Heart left ventricle (tissue), 13 donors: ENCODE data around the gene RAB6A.

Experiments
- POLR2A ChIP-seq, 2 donors: fragments of 450-650 bp; IDR thresholded peaks; one replicate each; pipeline ENCODE4 v1.6.1; 2017; ENCODE audit warnings: antibody characterized with exemption in 2 of 2, mild to moderate bottlenecking in 2 of 2, moderate library complexity in 2 of 2
- TF ChIP-seq, protein P1 (sequence below), 12 donors: fragments of 200-600 bp; sonication (generic) in 4 of 12; IDR thresholded peaks; one replicate each; pipeline versions ENCODE4 v1.5.0 to v1.8.0; 2018 to 2022; ENCODE audit warnings: antibody characterized with exemption in 12 of 12, mild to moderate bottlenecking in 5 of 12
- donor health status: ischemic (EF 13 %, LVEDD 7.1; RV severe dilation, severe dysfunction).
- donor health status: DM: no; HTN: yes; CAD: no.
- donor health status: DM: no; HTN: no; CAD: no.
- donor health status: ischemic (EF 25% LVEDD 6.9; RV normal size, moderate dysfunction).
- donor health status: ischemic (EF 25% LVEDD 5.7; RV mildly dilated, moderate dysfunction).
- donor health status: ischemic (EF 35%, LVEDD 5.7; RV mildly dilated, moderate dysfunction).
- donor health status: nonischemic (EF 11% LVEDD 7.7; RV severe dilation, severe dysfunction).
- donor health status: DM: yes; HTN: yes; CAD: no.
- donor health status: PGD.
- donor health status: ischemic (EF 29% LVEDD 5.4; RV normal size, mild dysfunction).
- donor health status: nonischemic (EF 23%, LVEDD 6.1; RV moderate dilation, normal function).

DNA sequence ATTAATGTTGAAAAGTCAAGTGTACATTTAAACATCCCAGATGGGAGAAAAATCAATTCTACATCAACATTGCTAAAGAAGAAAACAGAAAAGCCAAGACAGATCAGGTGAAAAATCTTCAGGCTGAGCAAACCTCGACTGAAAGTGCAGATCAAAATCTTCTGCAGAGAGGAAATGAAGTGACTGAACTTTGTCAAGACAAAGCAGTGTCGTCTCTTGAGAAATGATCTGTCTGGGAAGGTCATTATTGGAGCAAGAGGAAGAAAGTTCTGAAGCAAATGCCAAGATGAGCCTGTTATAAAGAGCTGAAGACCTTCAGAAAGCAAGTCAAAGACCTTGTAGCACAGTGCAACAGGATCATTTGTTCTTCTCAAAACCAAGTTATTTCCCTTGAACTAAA lies 120.3 kb downstream of the RAB6A start:
- TF ChIP-seq, protein P1, sequence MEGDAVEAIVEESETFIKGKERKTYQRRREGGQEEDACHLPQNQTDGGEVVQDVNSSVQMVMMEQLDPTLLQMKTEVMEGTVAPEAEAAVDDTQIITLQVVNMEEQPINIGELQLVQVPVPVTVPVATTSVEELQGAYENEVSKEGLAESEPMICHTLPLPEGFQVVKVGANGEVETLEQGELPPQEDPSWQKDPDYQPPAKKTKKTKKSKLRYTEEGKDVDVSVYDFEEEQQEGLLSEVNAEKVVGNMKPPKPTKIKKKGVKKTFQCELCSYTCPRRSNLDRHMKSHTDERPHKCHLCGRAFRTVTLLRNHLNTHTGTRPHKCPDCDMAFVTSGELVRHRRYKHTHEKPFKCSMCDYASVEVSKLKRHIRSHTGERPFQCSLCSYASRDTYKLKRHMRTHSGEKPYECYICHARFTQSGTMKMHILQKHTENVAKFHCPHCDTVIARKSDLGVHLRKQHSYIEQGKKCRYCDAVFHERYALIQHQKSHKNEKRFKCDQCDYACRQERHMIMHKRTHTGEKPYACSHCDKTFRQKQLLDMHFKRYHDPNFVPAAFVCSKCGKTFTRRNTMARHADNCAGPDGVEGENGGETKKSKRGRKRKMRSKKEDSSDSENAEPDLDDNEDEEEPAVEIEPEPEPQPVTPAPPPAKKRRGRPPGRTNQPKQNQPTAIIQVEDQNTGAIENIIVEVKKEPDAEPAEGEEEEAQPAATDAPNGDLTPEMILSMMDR (IDR thresholded peaks at IDR 0.05): no peak
- no peak for TF ChIP-seq POLR2A (IDR thresholded peaks at IDR 0.05)
